RCC 7860 (cell line): ENCODE measurements around the gene RORB.
A peak's percentile ranks its signal among the peaks of the same experiment; 100 is the strongest.

Experiments
- DNase-seq: peaks from one replicate; pipeline ENCODE4 v3.0.0-alpha.2; 2015; ENCODE audit warnings: low spot score
- FAIRE-seq: peaks from 2 replicates; lab custom pipeline; 2012; peaks lifted over from hg19 to GRCh38; lab: Jason Lieb, UNC

The RORB gene

DNA sequence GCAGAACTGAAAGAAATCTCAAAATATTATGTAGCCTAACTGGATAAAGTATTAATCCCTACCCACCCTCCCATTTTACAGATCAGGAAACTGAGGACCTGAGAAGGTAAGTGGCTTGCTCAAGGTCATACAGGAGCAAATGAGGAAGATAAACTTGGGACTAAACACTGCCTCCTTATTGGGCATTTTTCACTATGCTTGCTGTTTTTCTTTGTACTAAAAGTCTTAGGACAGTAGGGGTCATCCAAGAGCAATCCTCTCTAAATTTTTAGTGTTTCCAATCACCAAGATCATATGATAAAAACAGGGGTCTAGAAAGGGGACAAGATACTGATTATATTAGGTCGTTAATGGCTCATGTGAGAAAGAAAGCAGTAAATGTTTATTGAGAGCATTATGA is 80.8 kb downstream of the RORB start:
- FAIRE-seq (no peak), DNase-seq (no peak)

DNA sequence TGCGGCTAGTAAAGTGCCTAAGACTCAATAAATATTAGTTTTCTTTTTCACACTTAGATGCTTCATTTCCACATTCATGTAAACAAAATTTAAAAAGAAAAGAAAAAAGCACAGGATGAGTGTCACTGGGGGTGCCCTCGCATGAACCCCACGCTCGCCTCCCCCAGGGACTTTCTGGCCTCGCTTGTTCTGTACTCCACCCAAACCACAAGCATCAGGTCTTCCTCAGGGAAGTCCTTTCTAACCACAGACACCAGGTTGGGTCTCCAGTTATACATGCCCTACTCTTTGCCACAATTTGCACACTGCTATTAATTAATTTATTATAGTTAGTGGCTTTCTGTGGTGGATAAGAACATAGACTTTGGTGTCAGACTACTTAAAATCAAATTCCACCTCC is 92.4 kb downstream of the RORB start:
- no peak for FAIRE-seq

DNA sequence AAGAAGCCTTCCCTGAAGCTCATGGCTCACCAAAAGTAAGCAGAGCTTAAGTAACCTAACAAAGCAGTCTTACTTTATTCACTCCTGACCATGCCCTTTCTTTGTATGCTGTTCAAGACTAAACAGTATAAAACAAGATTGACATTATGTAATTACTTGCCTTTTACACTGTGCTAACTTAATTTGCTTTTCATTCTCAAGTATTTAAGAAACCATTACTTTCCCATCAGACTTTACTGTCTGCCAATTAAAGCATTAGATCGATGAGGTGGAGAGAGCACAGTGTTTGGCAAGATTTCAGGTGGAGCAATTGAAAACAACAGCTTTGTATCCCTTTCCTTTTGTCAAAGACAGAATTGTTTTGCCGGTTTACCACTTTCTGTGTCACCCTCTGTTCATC is 98.2 kb downstream of the RORB start:
- DNase-seq: no peak
- FAIRE-seq: no peak

More for the DNA sequence above, 92.4 kb downstream of the RORB start:
- no peak for DNase-seq

DNA sequence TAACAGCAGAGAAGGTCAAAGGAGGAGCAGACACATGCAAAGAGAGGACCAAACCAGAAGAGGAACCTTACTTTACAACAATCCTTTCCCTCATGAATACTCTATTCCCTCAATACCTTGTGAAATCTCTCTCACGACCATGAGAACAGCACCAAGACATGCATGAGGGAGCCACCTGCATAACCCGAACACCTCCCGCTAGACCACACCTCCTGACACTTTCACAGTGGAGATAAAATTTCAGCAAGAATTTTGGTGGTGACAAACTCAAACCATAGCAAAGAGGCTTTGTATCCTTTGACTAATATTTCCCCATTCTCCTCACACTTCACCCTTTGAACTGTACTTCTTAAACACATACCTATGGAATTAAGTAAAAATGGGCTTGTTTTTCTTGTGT is 101.7 kb downstream of the RORB start:
- FAIRE-seq (no peak), DNase-seq (no peak)

DNA sequence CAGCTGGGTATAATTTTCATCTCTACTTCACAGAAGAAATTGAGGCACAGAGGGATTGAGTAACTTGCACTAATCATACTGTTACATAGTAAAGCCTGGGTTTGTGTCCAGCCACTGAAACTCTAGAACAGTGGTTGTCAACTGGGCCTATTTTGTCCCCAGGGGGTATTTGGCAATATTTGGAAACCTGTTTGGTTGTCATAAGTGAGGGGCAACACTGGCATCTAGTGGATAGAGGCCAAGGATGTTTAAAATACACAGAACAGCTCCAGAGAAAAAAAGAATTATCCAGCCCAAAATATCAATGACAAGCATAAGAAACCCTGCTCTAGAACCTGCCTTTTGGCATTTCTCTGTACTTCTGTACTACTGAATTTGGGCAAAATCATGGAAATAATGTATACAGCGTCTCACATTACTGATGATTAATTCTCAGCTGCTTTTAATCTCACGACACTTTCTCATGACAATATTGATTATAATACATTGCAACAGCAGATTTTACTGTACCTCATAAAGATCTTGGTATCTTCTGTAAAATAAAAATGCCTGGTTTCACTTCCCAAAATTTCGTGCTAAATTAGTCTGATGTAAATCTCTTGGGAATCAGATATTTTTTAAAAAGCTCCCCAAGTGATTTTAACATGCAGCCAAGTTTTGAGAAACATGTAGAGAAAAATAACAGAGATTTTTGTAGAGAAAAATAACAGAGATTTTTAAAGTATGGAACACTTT is 112.7 kb downstream of the RORB start:
- no peak for DNase-seq
- FAIRE-seq: no peak

DNA sequence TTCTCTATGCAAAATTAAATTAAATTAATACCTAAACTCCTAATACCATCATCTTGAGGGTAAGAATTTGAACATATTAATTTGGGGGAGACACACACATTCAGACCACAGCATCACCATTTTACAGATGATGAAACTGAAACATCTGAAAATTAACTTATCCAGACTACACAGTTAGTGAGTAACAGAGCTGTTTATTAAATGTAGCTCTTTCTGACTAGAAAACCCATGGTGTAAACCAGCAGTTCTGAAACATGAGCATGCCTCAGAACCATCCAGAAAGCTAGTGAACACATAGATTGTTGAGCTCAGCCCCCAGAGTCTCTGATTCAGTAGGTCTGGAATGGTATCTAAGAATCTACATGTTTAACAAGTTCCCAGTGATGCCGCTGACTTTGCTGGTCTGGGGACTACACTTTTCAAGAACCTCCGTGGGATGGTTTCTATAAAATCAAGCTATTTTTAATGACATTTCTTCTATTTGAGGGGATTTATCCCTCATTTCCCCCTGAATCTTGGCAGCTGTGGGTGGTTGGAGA is 113.5 kb downstream of the RORB start:
- DNase-seq (no peak), FAIRE-seq (no peak)

DNA sequence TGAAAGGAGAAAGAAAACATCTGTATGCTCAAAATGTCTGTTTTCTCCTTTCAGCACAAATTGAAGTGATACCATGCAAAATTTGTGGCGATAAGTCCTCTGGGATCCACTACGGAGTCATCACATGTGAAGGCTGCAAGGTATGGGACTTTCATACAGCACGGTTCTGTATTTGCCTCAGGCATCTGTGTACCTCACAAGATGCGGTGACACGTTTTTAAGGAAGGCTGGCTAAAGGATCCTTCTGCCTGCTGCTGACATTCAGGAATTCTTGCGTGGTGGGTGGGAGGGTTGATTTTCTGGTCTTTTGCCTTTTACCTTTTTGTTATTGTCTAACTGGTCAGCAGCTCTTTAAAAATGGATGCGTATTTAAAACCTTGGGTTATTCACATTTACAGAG is 133.1 kb downstream of the RORB start:
- no peak for DNase-seq
- no peak for FAIRE-seq

DNA sequence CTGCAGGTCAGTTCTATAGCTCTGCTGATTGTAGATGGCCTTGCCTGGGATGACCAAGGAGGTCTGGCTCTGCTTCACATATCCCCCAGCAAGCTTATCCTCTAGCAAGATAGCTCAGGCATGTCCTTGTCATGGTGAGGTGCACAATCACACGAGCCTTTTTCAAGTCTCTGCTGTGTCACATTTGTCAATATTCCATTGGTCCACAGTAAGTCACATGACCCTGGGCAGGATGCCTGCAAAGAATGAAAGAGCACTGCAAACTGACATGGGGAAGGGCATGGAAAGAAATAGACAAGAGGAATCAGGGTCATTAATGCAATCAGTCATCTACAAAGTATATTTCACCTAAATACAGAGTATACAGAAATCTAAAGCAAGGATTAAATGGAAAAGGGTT is 142.0 kb downstream of the RORB start:
- no peak for FAIRE-seq

DNA sequence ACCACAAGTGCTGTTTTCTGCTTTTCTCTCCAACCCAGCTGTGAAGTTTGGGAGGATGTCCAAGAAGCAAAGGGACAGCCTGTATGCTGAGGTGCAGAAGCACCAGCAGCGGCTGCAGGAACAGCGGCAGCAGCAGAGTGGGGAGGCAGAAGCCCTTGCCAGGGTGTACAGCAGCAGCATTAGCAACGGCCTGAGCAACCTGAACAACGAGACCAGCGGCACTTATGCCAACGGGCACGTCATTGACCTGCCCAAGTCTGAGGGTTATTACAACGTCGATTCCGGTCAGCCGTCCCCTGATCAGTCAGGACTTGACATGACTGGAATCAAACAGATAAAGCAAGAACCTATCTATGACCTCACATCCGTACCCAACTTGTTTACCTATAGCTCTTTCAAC is 145.2 kb downstream of the RORB start:
- FAIRE-seq: no peak
- DNase-seq: no peak

More for the DNA sequence above, 142.0 kb downstream of the RORB start:
- DNase-seq: no peak

DNA sequence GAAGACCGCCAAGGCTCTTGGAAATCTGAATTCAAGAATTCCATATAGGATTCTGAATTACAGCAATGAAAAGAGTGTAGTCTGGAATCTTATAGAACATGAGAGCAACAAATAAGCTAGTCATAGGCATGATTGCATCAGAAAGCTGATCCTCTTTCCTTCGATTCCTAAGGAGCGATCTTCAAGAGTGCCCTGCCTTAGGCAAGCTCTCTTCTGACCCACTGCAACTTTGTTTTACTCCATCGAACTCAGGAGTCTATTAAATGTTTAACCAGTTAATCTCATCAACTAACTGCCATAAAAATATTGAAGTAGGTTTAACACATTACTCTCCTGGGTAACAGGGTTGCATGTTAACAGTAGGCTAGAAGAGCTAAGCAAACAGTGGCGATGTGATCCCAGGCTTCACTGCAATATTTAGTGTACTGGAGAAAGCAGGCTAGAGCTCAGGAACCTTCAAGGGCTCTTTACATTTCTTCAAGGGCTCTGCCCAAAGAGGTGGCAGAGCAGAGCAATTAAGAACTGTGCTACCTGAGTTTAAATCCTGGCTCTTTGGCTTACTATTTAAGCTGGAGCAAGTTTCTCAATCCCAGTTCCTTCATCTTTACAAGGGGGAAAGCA is 146.3 kb downstream of the RORB start:
- FAIRE-seq (no peak), DNase-seq (no peak)

DNA sequence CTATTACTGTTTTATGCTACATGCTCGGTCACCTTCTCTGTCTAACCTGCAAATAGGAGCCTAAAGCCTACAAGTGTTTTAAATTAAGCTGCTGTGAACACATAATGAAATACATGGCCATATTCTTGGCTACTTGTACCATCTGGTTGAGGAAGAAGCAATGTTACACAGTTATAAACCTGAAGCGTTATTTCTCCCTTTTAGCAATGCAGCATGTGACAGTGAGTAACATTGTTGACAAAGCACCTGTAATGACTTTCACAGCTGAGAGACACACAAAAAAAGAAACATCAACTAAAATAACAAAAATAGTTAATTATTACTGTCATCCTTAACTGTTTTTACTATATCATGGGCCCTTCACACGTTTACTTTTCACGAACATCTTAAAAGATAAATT is 146.9 kb downstream of the RORB start:
- no peak for FAIRE-seq

DNA sequence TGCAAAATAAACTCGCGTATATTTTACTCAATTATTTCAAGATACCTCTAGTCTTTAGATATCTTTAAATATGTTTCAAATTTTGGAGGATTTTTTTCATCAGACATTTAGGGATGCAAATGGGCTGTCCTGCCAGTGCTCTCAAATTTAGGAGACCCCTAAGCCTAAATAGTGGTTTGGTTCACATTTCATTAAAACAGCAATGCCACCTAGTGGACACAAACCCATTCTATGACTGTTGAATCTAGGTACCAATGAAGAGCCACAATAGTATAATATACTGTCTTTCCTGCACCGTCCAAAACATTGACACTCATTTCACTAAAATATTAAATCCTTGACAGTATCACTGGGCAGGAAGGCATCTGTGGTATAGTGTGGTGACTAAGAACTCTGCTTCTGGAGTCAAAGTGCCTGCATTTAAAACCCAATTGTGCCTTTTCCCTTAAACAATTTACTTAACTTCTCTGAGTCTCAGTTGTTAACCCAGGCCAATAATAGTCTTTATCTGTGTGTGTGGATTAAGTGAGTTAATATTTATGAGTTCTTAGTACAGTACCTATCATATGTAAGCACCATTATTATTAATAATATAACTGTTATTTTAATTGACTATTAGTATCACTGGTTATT is 148.0 kb downstream of the RORB start:
- DNase-seq (peak; percentile 16), FAIRE-seq (no peak)

More for the DNA sequence above, 146.9 kb downstream of the RORB start:
- no peak for DNase-seq

DNA sequence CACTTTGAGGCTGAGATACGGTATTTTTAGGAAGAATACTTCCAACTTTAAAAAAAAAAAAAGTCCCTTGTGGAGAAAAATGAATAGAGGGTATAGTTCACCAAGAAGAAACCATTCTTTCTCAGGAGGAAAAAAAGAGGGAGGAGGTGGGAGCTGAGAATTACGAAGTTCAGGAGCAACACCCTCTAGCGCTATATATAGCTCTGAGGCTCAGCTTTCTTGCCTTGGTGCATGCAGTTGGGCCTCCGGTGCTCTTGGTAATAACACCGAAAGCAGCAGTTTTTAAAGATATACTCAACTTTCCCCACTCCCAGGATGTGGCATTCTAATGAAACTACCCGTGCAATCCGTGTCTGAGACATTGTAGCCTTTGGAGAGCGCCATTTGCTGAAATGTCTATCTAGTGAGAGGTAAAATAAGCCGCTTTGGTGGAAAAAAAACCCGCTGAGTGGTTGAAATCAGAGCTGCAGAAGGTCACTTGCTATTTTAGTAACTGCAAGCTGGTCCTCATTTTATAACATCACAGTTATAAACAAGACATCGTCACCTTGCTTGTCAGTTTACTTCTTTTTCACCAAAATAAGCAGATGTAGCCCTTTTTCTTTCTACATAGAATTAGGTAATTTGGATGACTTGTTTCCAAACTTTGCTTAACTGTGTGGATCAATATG is 156.4 kb downstream of the RORB start:
- no peak for DNase-seq

DNA sequence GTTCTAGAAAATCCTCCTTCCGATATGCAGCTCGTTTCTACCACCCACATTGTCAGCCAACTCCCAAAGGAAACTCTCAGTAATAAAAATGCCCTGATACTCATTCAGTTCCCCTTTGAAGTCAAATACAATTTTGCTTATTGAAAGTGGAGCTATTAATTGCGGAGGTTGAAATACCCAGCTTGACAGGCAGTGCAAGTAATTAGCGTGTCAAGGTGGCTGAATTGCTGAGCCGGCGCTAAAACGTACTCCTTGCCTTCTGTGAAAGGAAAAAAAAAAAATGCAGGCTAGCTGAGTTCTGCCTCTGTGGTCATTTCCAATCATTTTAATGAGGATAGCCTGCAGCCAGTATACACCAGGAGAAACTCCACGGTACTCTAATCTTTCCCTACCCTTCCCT is 165.5 kb downstream of the RORB start:
- no peak for FAIRE-seq
- DNase-seq: no peak

More for the DNA sequence above, 156.4 kb downstream of the RORB start:
- no peak for FAIRE-seq

DNA sequence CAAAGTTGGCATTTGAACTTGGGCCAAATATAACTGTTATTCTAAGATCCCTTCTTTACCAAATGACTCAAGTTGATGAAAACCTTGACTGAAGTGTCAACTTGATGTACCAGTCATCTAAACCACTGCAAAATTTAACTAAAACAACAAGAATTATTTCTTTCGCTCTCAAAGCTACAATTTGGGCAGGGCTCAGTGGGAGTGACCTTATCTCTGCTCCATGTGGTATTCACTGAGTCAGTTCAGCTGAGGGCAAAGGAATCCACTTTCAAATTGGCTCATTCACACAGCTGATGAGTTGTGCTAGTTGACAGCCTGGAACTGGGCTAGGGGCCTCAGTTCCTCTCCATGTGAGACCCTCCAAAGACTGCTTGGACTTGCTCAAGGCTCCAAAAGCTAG is 166.3 kb downstream of the RORB start:
- DNase-seq: no peak
- FAIRE-seq: no peak

DNA sequence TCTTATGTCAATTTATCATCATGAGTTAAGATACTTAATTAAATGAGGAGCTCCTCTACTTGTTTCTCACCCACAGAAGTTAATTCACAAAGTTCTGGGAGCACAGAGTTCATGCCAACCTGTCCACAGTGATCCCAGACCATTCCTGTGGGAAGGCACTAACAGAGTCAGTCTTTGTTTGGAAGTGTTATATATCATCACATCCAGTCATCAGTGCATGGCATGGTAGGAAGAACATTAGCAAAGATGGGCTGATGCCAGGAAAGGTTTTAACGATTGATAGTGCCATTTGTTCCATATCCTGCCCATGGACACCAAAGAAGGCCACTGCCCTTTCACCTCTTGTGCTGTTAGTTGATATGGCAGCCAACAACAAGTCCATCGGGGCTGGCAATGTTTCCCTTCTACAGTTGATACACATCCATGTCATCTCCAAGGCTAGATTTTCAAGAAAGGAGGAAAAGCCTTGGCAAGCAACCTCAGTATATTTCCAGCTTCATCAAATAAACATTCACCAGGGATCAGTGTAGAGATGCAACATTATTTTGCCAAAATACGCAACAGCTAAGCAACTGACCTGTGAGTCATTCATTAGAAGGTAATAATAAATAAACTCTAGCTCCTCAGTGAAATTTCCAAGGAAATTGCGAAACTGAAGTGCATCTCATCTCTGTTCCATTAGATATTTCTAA is 169.6 kb downstream of the RORB start:
- FAIRE-seq: no peak
- no peak for DNase-seq

DNA sequence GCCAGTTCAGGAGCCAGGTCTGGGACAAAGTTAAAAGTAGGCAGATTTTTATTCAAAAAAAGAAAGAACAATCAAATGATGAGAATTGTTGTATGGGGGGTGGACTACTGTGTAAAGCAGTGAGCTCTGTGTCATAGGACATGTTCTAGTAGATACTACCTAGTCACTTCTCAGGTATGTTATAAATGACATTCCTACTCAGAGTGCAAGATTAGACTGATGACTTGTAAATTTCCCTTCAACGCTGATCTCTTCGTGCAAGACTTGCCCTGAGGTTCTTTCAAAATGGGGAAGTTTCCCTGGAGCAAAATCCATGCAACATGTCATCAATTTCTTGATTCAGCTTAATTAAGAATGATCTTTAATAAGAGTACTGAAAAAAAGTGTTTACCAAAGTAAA is 175.1 kb downstream of the RORB start:
- FAIRE-seq: no peak
- DNase-seq: no peak

DNA sequence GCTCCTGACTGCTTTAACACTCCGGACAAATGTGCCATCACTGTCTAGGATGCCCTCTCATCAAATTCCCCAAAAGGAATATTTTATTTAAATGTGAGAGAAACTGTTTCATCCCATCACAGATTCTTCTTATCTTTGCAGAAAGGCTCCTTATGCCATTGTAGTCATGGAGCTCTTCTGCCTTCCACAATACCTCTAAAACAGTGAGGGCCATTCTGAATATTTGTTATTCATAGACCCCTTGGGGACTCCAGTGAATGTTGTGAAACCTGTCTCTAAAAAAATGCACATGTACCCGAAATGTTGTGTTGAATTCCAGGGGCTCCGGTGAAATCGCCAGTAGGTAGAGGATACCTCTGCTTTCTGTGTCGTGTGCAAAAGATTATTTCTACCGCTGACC is 176.9 kb downstream of the RORB start:
- FAIRE-seq (no peak), DNase-seq (no peak)

DNA sequence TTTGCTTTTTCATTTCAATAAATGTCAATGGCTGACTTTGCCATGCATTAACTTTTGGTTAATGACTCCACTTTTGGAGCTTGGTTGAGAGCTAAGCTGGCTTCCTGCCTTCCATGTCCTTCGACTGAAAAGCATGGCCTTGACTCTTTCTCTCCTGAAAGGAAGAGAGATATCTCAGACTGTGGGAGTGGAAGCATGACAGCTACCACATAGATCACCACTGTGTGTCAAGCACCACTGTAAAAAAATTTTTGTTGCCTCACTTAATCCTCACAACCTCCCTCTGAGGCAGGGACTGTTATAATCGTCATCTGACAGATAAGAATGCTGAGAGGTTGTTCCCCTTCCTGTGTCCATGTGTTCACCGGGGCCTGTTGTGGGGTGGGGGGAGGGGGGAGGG is 184.8 kb downstream of the RORB start:
- FAIRE-seq: no peak
- DNase-seq: no peak

DNA sequence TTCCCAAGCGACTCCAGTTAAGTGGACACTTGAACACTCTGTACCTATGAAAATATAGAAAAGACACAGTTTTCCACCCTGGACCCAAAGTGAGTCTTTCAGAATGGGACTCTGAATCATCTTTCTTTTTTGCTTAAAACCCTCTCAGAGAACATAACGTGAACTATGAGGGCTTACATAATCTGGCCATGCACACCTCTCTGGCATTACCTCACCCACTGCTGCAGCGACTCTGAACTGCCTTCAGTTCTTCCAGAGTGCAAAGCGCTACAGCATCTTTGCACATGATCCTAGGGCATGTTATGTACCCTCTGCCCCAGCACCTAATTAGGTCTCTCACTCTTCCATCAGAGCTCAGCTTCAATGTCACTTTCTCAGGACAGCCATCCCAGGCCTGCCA is 186.2 kb downstream of the RORB start:
- FAIRE-seq: no peak
- no peak for DNase-seq

DNA sequence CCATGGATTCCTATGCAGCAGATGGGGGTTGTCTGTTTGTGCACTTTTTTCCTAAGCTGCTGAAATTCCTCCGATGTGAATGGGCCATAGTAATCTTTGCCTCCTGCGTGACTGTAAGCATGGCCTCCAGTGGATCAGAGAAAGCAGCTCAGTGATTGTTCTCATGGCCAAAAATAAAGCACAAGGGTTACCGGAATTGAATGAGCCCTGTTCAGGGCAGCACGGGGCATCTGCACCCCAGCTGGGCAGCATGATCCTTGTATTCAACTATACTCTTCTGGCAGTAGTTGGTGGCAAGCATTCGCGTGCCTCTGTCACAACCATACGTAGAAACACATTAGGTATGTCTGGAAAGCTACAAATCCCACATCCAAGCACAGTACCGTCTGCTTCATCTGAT is 193.9 kb downstream of the RORB start:
- DNase-seq: no peak
- no peak for FAIRE-seq
